ENCODE data around the gene LMNB1. TPM values are rescaled to one million over a fixed set of nuclear protein-coding genes. Genes with fewer than 3 reads are reported as not detected.

Gene LMNB1
- total RNA-seq, 2 donors from 2014 or later = 185 to 205 TPM

DNA sequence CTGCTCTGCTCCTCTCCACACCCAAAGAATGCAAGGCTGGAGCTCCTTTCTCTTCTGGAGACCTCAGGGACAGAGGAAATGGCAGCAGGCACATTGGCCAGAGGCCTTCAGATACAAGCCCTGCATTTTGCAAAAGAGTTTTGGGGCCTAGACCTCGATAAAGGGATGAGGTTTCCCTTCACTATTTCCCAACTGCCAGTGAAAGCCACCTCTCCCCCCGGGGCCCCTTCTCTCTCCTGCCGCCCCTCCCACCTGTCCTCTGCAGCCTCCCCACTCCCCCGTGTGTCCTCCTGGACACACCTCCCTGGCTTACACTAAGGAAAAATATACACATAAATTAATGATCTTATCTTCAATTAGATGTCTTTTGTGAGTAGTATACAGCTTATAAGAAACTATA, 21.3 kb upstream of the LMNB1 start:
- Histone ChIP-seq H3K36me3 (ENCODE audit: control insufficient read depth, insufficient read depth, low read length) (no peaks in the 10 kb centered on the region), H3K9me3 (ENCODE audit: control insufficient read depth, low read length) (no peaks in the 10 kb centered on the region), H3K27ac (ENCODE audit: low read depth, low read length) (no peak overlapping the region), H3K4me3 (ENCODE audit: low read length) (no peak overlapping the region), H3K27me3 (ENCODE audit: control insufficient read depth, insufficient read depth, low read length, poor library complexity, severe bottlenecking) (no peaks in the 10 kb centered on the region), H3K9ac (ENCODE audit: extremely low read depth, low read length, poor library complexity, severe bottlenecking) (no peak overlapping the region), H3K4me1 (ENCODE audit: control insufficient read depth, insufficient read depth, low read length) (peaks cover 4% of the 10 kb centered on the region)
- Mint-ChIP-seq H3K9me3 (no peaks in the 10 kb centered on the region), H3K36me3 (ENCODE audit: low read depth) (no peaks in the 10 kb centered on the region), H3K27ac (no peak overlapping the region), H3K4me3 (no peak overlapping the region), H3K27me3 (ENCODE audit: insufficient read depth) (no peaks in the 10 kb centered on the region), H3K4me1 (peaks cover 15% of the 10 kb centered on the region)
- 80 to 91% methylated on average over 2 to 4 of the region's 4 CpGs for WGBS, 2 experiments (ENCODE audit: insufficient coverage in 1 of 2, insufficient read length in 1 of 2)
- TF ChIP-seq, protein P1, sequence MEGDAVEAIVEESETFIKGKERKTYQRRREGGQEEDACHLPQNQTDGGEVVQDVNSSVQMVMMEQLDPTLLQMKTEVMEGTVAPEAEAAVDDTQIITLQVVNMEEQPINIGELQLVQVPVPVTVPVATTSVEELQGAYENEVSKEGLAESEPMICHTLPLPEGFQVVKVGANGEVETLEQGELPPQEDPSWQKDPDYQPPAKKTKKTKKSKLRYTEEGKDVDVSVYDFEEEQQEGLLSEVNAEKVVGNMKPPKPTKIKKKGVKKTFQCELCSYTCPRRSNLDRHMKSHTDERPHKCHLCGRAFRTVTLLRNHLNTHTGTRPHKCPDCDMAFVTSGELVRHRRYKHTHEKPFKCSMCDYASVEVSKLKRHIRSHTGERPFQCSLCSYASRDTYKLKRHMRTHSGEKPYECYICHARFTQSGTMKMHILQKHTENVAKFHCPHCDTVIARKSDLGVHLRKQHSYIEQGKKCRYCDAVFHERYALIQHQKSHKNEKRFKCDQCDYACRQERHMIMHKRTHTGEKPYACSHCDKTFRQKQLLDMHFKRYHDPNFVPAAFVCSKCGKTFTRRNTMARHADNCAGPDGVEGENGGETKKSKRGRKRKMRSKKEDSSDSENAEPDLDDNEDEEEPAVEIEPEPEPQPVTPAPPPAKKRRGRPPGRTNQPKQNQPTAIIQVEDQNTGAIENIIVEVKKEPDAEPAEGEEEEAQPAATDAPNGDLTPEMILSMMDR (conservative IDR thresholded peaks at IDR 0.05) = no peak
- no peak for DNase-seq

DNA sequence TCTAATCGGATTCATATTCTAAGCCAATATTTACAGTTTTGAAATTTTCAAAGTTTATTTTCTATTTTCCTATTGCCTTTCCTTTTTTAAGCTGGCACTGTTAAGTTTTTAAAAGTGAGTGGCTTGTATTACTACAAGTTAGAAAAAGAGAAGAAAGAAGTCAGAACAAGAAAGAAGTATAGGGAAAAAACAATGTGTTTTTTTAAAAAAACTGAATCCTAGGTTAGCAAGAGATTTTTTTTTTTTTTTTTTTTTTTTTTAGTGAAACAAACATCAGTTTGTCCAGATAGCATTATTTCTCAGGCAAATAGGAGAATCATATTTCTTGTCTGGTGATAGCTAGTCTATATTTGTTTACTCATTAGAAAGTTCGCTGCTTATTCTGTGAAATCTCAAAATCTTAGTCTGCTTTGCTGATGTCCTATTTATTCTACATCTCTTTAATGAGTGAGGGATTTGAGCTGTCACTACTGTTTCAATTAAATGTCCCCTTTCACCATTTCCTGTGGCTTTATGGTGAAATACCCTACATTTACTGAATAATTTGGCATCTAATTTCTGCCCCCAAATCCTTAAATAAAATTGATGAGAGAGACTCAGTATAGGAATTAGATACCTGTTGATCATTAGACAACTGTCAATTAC, 19.1 kb upstream of the LMNB1 start:
- Histone ChIP-seq H3K9me3 (ENCODE audit: control insufficient read depth, low read length) (no peaks in the 10 kb centered on the region), H3K4me1 (ENCODE audit: control insufficient read depth, insufficient read depth, low read length) (peaks cover 4% of the 10 kb centered on the region), H3K36me3 (ENCODE audit: control insufficient read depth, insufficient read depth, low read length) (no peaks in the 10 kb centered on the region), H3K27ac (ENCODE audit: low read depth, low read length) (no peak overlapping the region), H3K9ac (ENCODE audit: extremely low read depth, low read length, poor library complexity, severe bottlenecking) (no peak overlapping the region), H3K4me3 (ENCODE audit: low read length) (no peak overlapping the region), H3K27me3 (ENCODE audit: control insufficient read depth, insufficient read depth, low read length, poor library complexity, severe bottlenecking) (no peaks in the 10 kb centered on the region)
- Mint-ChIP-seq H3K4me3 (no peak overlapping the region), H3K27ac (no peak overlapping the region), H3K36me3 (ENCODE audit: low read depth) (no peaks in the 10 kb centered on the region), H3K9me3 (no peaks in the 10 kb centered on the region), H3K27me3 (ENCODE audit: insufficient read depth) (no peaks in the 10 kb centered on the region), H3K4me1 (peaks cover 10% of the 10 kb centered on the region)
- WGBS, 2 experiments (ENCODE audit: insufficient coverage in 1 of 2, insufficient read length in 1 of 2) = 83 to 89% methylated on average over 1 to 2 of the region's 2 CpGs
- no peak for DNase-seq
- TF ChIP-seq, protein P1 (conservative IDR thresholded peaks at IDR 0.05) = no peak

DNA sequence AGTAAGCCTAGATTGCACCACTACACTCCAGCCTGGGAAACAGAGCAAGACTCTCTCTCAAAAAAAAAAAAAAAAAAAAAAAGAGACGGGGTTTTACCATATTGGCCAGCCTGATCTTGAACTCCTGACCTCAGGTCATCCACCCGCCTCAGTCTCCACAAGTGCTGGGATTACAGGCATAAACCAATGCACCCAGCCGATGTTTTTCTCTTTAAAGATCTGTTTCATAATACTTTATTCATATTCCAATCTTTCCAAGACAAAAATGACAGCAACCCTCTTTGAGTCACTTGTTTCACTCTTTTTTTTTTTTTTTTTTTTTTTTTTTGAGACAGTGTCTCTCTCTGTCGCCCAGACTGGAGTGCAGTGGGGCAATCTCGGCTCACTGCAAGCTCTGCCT, 13.6 kb upstream of the LMNB1 start:
- Histone ChIP-seq H3K4me3 (ENCODE audit: low read length) (no peak overlapping the region), H3K4me1 (ENCODE audit: control insufficient read depth, insufficient read depth, low read length) (no peaks in the 10 kb centered on the region), H3K9ac (ENCODE audit: extremely low read depth, low read length, poor library complexity, severe bottlenecking) (no peak overlapping the region), H3K27me3 (ENCODE audit: control insufficient read depth, insufficient read depth, low read length, poor library complexity, severe bottlenecking) (no peaks in the 10 kb centered on the region), H3K27ac (ENCODE audit: low read depth, low read length) (no peak overlapping the region), H3K9me3 (ENCODE audit: control insufficient read depth, low read length) (no peaks in the 10 kb centered on the region), H3K36me3 (ENCODE audit: control insufficient read depth, insufficient read depth, low read length) (no peaks in the 10 kb centered on the region)
- TF ChIP-seq, protein P1 (conservative IDR thresholded peaks at IDR 0.05) = no peak
- no peak overlapping the region for H3K27ac Mint-ChIP-seq
- H3K27me3 Mint-ChIP-seq (ENCODE audit: insufficient read depth) = no peaks in the 10 kb centered on the region
- no peaks in the 10 kb centered on the region for H3K36me3 Mint-ChIP-seq (ENCODE audit: low read depth)
- H3K9me3 Mint-ChIP-seq = peaks cover 1% of the 10 kb centered on the region
- H3K4me3 Mint-ChIP-seq = no peak overlapping the region
- peaks cover 5% of the 10 kb centered on the region for H3K4me1 Mint-ChIP-seq
- no peak for DNase-seq
- 89 to 100% methylated on average over 1 to 5 of the region's 5 CpGs for WGBS, 2 experiments (ENCODE audit: insufficient coverage in 1 of 2, insufficient read length in 1 of 2)
